Upper lobe of left lung (tissue), 6 donors: Measurements from ENCODE around the gene BPGM. TPM values are rescaled to one million over a fixed set of nuclear protein-coding genes. Genes with fewer than 3 reads are reported as not detected.
"Not testable (repeated sequence)": the region's sequence is repeated elsewhere in the genome, so short reads cannot be mapped to it uniquely, and the experiment has no call there.

Experiments used
- ATAC-seq, 2 donors: fragments of 200-7000 bp; cut with Tn5 transposase; one replicate each; pipeline ENCODE4 v1.9.1; 2022; ENCODE audit warnings: mild to moderate bottlenecking in 2 of 2, moderate library complexity in 2 of 2; ENCODE audit not compliant: low FRiP score in 2 of 2
- DNase-seq, 2 donors: peaks; one replicate each; pipeline ENCODE4 v3.0.0-alpha.2; 2019 to 2020
- H3K27ac ChIP-seq, 4 donors: fragments of 200-600 bp; sonication (generic); one replicate each; pipeline ENCODE4 v1.5.1; 2016 to 2019
- H3K27me3 ChIP-seq, 4 donors: fragments of 200-600 bp; sonication (generic); one replicate each; pipeline ENCODE4 v1.5.1; 2017 to 2019
- H3K36me3 ChIP-seq, 4 donors: fragments of 200-600 bp; sonication (generic); one replicate each; pipeline ENCODE4 v1.5.1; 2016 to 2019
- H3K4me1 ChIP-seq, 4 donors: fragments of 200-600 bp; sonication (generic); one replicate each; pipeline ENCODE4 v1.5.1; 2018 to 2019
- H3K4me3 ChIP-seq, 4 donors: fragments of 200-600 bp; sonication (generic); one replicate each; pipeline ENCODE4 v1.5.1; 2017 to 2019; ENCODE audit warnings: mild to moderate bottlenecking in 2 of 4, moderate library complexity in 1 of 4
- H3K9me3 ChIP-seq, 4 donors: fragments of 200-600 bp; sonication (generic); one replicate each; pipeline ENCODE4 v1.5.1; 2018 to 2019
- EP300 ChIP-seq, 4 donors: sonication (generic); formaldehyde crosslinking; IDR thresholded peaks; one replicate each; pipeline ENCODE4 v1.5.1; 2017; ENCODE audit warnings: antibody characterized with exemption in 4 of 4, control low read depth in 2 of 4
- POLR2A ChIP-seq, 4 donors: fragments of 450-650 bp; IDR thresholded peaks; one replicate each; pipeline ENCODE4 v1.5.1; 2016 to 2017; ENCODE audit warnings: antibody characterized with exemption in 4 of 4, mild to moderate bottlenecking in 2 of 4
- POLR2AphosphoS5 ChIP-seq, 2 donors: sonication (generic); formaldehyde crosslinking; IDR thresholded peaks; one replicate each; pipeline ENCODE4 v1.5.1; 2017; ENCODE audit warnings: antibody characterized with exemption in 2 of 2
- WGBS, 2 donors: methylation state at CpG; one replicate each; pipeline ENCODE4 v1.1.5; 2017 to 2018; 5-methylcytosine and 5-hydroxymethylcytosine counted together
- total RNA-seq, 6 donors: library from RNA; depleted of rRNA in 4 of 6; stranded (reverse); fragments of >200 nt in 4 of 6; gene quantifications; one replicate each; pipeline versions ENCODE4 v1.1.0 to v1.2.1, GENCODE V29; 2016 to 2021
- TF ChIP-seq, protein P1 (sequence below), 6 experiments: fragments of 450-650 bp in 4 of 6; fragments of 200-600 bp in 2 of 6; sonication (generic) in 2 of 6; IDR thresholded peaks; one replicate each; pipeline ENCODE4 v1.5.1; 2016 to 2019; ENCODE audit warnings: antibody characterized with exemption in 6 of 6
- donor health status: DM: no; HTN: no; CAD: no; lungs with moderate emphysema.
- donor health status: DM: no; HTN: yes; CAD: no; lungs with severe emphysema.

BPGM gene
- total RNA-seq, 6 donors from 2014 or later, result 9.5 to 30.7 (median 14.3) TPM

DNA sequence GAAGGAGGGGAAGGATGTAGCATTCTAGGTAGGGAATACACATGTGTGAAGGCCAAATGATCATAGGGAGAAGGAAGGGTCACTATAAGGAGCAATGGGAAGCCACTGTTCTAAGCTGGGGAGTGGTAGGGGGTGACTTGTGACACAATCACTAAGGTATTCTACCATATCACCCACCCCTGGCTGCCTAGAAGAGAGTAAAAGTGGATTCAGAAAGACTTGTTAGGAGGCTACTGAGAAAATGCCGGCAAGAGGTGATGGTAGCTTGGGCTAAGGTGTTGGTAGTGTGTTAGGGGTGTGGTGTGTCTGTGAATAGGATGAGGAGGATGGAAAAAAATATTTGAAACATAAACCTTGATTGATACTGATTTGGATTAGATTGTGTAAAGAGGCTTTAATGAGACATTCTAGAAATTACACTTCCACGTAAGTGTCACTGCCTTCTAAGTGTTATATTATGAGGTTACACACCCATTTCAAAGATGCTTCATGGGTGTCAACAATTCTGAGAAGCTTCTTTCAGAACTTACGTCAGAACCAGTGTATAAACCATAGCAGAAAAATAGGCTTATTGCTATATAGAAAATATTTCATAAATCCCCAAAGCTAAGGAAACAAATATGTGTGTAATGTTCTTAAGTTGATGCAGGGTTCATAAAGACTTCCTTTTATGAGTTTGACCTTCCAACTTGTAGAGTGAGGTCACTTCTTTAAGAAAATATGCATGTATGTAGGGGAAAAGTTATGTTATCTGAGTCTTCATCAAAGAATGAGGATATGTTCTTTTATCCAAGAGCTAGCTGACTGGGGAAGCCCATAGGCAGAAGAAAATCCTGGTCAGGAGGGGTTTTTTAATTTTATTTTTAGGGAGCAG is 5.6 kb upstream of the BPGM start:
- no peak for ATAC-seq
- H3K36me3 ChIP-seq, result no peaks in the 10 kb centered on the region
- H3K4me1 ChIP-seq, result peaks cover 21 to 31% (median 28%) of the 10 kb centered on the region in 4 donors
- no peak for TF ChIP-seq POLR2AphosphoS5 (IDR thresholded peaks at IDR 0.05)
- TF ChIP-seq POLR2A (IDR thresholded peaks at IDR 0.05), result no peak
- TF ChIP-seq, protein P1, sequence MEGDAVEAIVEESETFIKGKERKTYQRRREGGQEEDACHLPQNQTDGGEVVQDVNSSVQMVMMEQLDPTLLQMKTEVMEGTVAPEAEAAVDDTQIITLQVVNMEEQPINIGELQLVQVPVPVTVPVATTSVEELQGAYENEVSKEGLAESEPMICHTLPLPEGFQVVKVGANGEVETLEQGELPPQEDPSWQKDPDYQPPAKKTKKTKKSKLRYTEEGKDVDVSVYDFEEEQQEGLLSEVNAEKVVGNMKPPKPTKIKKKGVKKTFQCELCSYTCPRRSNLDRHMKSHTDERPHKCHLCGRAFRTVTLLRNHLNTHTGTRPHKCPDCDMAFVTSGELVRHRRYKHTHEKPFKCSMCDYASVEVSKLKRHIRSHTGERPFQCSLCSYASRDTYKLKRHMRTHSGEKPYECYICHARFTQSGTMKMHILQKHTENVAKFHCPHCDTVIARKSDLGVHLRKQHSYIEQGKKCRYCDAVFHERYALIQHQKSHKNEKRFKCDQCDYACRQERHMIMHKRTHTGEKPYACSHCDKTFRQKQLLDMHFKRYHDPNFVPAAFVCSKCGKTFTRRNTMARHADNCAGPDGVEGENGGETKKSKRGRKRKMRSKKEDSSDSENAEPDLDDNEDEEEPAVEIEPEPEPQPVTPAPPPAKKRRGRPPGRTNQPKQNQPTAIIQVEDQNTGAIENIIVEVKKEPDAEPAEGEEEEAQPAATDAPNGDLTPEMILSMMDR (IDR thresholded peaks at IDR 0.05), result no peak
- no peak for TF ChIP-seq EP300 (IDR thresholded peaks at IDR 0.05)
- no peak overlapping the region for H3K4me3 ChIP-seq
- 82 to 86% methylated on average over 3 of the region's 3 CpGs for WGBS, 2 donors
- no peaks in the 10 kb centered on the region for H3K27me3 ChIP-seq
- DNase-seq, result no peak
- no peak overlapping the region for H3K27ac ChIP-seq
- no peaks in the 10 kb centered on the region for H3K9me3 ChIP-seq

DNA sequence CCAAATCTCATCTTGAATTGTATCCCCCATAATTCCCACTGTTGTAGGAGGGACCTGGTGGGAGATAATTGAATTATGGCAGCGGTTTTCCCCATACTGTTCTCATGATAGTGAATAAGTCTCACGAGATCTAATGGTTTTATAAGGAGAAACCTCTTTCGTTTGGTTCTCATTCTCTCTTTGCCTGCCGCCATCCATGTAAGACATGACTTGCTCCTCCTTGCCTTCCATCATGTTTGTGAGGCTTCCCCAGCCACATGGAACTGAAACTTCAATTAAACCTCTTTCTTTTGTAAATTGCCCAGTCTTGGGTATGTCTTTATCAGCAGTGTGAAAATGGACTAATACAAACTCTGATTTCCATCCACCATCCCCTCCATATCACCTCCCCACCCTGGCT is 4.7 kb upstream of the BPGM start:
- H3K27ac ChIP-seq, ATAC-seq, H3K27me3 ChIP-seq, H3K4me3 ChIP-seq, DNase-seq, H3K9me3 ChIP-seq, H3K36me3 ChIP-seq: not testable (repeated sequence)
- WGBS, 2 donors, result 88% methylated on average over 4 of the region's 4 CpGs
- H3K4me1 ChIP-seq, result peaks cover 21 to 25% (median 23%) of the 10 kb centered on the region in 4 donors

DNA sequence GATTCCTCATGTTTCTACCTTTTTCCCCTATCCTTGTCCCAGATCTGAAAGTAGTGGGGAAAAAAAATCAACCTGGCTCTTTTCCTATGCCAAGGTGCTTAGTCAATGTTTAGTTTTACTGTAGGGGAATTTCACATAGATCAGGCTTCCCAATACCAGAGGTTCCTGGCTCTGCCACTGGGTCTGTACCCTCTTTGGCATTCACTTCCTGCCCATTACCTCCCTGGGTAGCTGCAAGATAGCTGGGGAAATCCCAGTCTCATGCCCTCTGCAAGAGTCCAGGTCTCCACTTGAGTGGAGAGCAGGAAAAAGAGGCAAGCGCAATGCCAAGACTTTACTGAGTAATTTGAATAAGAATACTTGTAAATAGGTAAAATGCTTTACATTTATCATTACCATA is 3.5 kb upstream of the BPGM start:
- ATAC-seq (no peak), DNase-seq (peak in 1 of 2 donors; percentile 67)
- Histone ChIP-seq H3K4me1 (peaks cover 21 to 23% (median 22%) of the 10 kb centered on the region in 4 donors), H3K9me3 (no peaks in the 10 kb centered on the region), H3K4me3 (no peak overlapping the region), H3K36me3 (no peaks in the 10 kb centered on the region), H3K27ac (no peak overlapping the region), H3K27me3 (no peaks in the 10 kb centered on the region)
- 72 to 81% methylated on average over 1 of the region's 1 CpG for WGBS, 2 donors
- peak in 1 of 4 donors; percentile 45 for TF ChIP-seq EP300 (IDR thresholded peaks at IDR 0.05)
- TF ChIP-seq, protein P1 (IDR thresholded peaks at IDR 0.05), result no peak

DNA sequence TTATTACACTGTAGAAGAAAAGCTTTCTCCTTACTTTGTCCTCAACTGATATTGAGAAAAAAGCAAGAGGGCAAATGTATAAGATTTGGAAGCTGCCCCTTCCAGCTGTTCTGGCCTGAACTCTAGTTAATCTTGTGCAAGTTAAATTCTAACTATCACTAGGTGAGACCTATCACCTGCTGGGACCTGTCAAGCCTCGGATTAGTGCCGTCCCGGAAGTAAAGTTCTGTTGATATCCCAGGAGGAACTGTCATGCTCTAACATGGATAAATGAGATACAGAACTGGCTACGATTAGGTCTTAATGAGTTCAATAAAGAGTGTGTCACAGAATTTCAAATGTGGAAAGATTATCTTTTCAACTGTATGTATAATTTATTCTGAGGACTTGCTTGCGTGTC is 1.2 kb upstream of the BPGM start:
- peak overlapping the region in 3 of 4 donors; percentile 60 to 81 (median 74) for H3K4me3 ChIP-seq
- ATAC-seq (no peak), DNase-seq (no peak)
- peaks cover 13 to 20% (median 14%) of the 10 kb centered on the region in 4 donors for H3K4me1 ChIP-seq
- no peaks in the 10 kb centered on the region for H3K27me3 ChIP-seq
- 56 to 72% methylated on average over 5 of the region's 5 CpGs for WGBS, 2 donors
- no peaks in the 10 kb centered on the region for H3K9me3 ChIP-seq
- no peaks in the 10 kb centered on the region for H3K36me3 ChIP-seq
- H3K27ac ChIP-seq, result peak overlapping the region; percentile 82 to 84 (median 83)
- TF ChIP-seq POLR2AphosphoS5 (IDR thresholded peaks at IDR 0.05) (no peak), EP300 (IDR thresholded peaks at IDR 0.05) (no peak), POLR2A (IDR thresholded peaks at IDR 0.05) (no peak)
- TF ChIP-seq, protein P1 (IDR thresholded peaks at IDR 0.05), result no peak

DNA sequence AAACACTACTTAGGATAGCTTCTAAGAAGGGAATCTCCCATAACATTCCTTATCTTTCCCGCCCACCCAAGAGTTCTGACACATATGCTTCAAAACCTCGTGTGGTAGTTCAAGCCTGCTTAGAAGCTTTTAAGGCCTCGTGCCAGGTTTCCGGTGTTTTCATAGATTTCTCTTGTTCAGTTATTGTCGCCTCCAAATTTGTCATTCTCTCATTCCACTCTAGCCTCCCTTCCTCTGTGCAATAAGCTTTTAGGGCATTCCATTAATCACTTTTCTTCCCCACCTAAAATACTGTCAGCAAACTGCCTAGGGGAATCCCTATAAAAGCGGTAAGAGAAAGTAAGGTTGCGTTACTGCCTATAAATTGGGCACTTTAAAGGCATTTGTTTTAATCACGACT is 718 bp upstream of the BPGM start:
- DNase-seq (no peak), ATAC-seq (no peak)
- Histone ChIP-seq H3K4me1 (peaks cover 13 to 20% (median 14%) of the 10 kb centered on the region in 4 donors), H3K27ac (peak overlapping the region; percentile 82 to 84 (median 83)), H3K36me3 (no peaks in the 10 kb centered on the region), H3K27me3 (no peaks in the 10 kb centered on the region), H3K9me3 (no peaks in the 10 kb centered on the region), H3K4me3 (peak overlapping the region; percentile 48 to 81 (median 67))
- WGBS, 2 donors, result 2 to 5% methylated on average over 8 of the region's 8 CpGs
- TF ChIP-seq, protein P1 (IDR thresholded peaks at IDR 0.05), result no peak
- no peak for TF ChIP-seq POLR2A (IDR thresholded peaks at IDR 0.05)
- TF ChIP-seq EP300 (IDR thresholded peaks at IDR 0.05), result no peak
- no peak for TF ChIP-seq POLR2AphosphoS5 (IDR thresholded peaks at IDR 0.05)
